Vagina (tissue), 2 donors: Measurements from ENCODE around the gene PKD1L1. TPM values are rescaled to one million over a fixed set of nuclear protein-coding genes. Genes with fewer than 3 reads are reported as not detected.
"Not testable (repeated sequence)": the region's sequence is repeated elsewhere in the genome, so short reads cannot be mapped to it uniquely, and the experiment has no call there.

Experiments
- DNase-seq, 2 donors: peaks; one replicate each; pipeline ENCODE4 v3.0.0-alpha.2; 2017; ENCODE audit errors: extremely low spot score in 2 of 2
- H3K27ac ChIP-seq: fragments of 200-600 bp; sonication (generic); one replicate; pipeline ENCODE4 v1.5.1; 2019
- H3K27me3 ChIP-seq: fragments of 200-600 bp; sonication (generic); one replicate; pipeline ENCODE4 v1.5.1; 2019
- H3K36me3 ChIP-seq, 2 donors: fragments of 200-600 bp; sonication (generic); one replicate each; pipeline ENCODE4 v1.5.1; 2017 to 2019
- H3K4me1 ChIP-seq: fragments of 200-600 bp; sonication (generic); one replicate; pipeline ENCODE4 v1.5.1; 2019
- H3K4me3 ChIP-seq, 2 donors: fragments of 200-600 bp; sonication (generic); 1 replicate in 1 of 2; 2 replicates in 1 of 2; pipeline ENCODE4 v1.5.1; 2016 to 2019
- H3K9me3 ChIP-seq: fragments of 200-600 bp; sonication (generic); one replicate; pipeline ENCODE4 v1.5.1; 2019
- POLR2A ChIP-seq, 2 donors: fragments of 450-650 bp; IDR thresholded peaks; one replicate each; pipeline ENCODE4 v1.6.1; 2017; ENCODE audit warnings: antibody characterized with exemption in 2 of 2, mild to moderate bottlenecking in 2 of 2, moderate library complexity in 2 of 2
- POLR2AphosphoS5 ChIP-seq, 2 donors: sonication (generic); formaldehyde crosslinking; IDR thresholded peaks; one replicate each; pipeline ENCODE4 v1.9.0; 2017; ENCODE audit warnings: antibody characterized with exemption in 2 of 2, mild to moderate bottlenecking in 2 of 2, low read depth in 1 of 2; ENCODE audit not compliant: insufficient read depth in 1 of 2
- intact Hi-C: fragments of 100-400 bp; cut with DNase I; formaldehyde crosslinking; loops from one replicate; pipeline ENCODE4 v1.15.1; 2023
- total RNA-seq: library from RNA; depleted of rRNA; stranded (reverse); fragments of >200 nt; gene quantifications from one replicate; pipeline ENCODE4 v1.2.3, GENCODE V29; 2016
- TF ChIP-seq, protein P1 (sequence below), 3 experiments: fragments of 450-650 bp in 2 of 3; fragments of 200-600 bp in 1 of 3; sonication (generic) in 1 of 3; IDR thresholded peaks; one replicate each; pipeline ENCODE4 v1.5.1; 2017 to 2019; ENCODE audit warnings: antibody characterized with exemption in 3 of 3, mild to moderate bottlenecking in 2 of 3, moderate library complexity in 2 of 3

PKD1L1 gene
- 0.49 TPM for total RNA-seq

- DNase-seq: peak; percentile 44 to 52
- intact Hi-C loops: loop anchor here (5.0 kb wide), 1 partner anchor 159 kb away; no protein-coding TSS in a partner anchor
- TF ChIP-seq, protein P1, sequence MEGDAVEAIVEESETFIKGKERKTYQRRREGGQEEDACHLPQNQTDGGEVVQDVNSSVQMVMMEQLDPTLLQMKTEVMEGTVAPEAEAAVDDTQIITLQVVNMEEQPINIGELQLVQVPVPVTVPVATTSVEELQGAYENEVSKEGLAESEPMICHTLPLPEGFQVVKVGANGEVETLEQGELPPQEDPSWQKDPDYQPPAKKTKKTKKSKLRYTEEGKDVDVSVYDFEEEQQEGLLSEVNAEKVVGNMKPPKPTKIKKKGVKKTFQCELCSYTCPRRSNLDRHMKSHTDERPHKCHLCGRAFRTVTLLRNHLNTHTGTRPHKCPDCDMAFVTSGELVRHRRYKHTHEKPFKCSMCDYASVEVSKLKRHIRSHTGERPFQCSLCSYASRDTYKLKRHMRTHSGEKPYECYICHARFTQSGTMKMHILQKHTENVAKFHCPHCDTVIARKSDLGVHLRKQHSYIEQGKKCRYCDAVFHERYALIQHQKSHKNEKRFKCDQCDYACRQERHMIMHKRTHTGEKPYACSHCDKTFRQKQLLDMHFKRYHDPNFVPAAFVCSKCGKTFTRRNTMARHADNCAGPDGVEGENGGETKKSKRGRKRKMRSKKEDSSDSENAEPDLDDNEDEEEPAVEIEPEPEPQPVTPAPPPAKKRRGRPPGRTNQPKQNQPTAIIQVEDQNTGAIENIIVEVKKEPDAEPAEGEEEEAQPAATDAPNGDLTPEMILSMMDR (IDR thresholded peaks at IDR 0.05): no peak
- TF ChIP-seq POLR2A (IDR thresholded peaks at IDR 0.05): no peak
- peaks cover 7% of the 10 kb centered on the region for H3K4me1 ChIP-seq
- no peaks in the 10 kb centered on the region for H3K27me3 ChIP-seq
- H3K9me3 ChIP-seq: no peaks in the 10 kb centered on the region
- H3K4me3 ChIP-seq: no peak within 1 kb of the TSS
- H3K27ac ChIP-seq: no peak within 1 kb of the TSS
- H3K36me3 ChIP-seq: no peaks in the 10 kb centered on the region
Observed at GRCh38 chr7:47948141-47948790, at the start of gene PKD1L1. Gene PKD1L1, minus strand, starts transcription at chr7:47948466. Its CDS starts 26 bp downstream, at chr7:47948440.

- TF ChIP-seq, protein P1 (IDR thresholded peaks at IDR 0.05): no peak
- no peak for TF ChIP-seq POLR2AphosphoS5 (IDR thresholded peaks at IDR 0.05; ENCODE audit: insufficient read depth in 1 of 2, low read depth in 1 of 2)
- TF ChIP-seq POLR2A (IDR thresholded peaks at IDR 0.05): no peak
- Histone ChIP-seq H3K27me3 (no peaks in the 10 kb centered on the region), H3K9me3 (no peaks in the 10 kb centered on the region), H3K27ac (no peak overlapping the region), H3K36me3 (no peaks in the 10 kb centered on the region), H3K4me1 (no peaks in the 10 kb centered on the region), H3K4me3 (no peak overlapping the region)
- intact Hi-C loops: loop anchor here (5.0 kb wide), 1 partner anchor 120 kb away; no protein-coding TSS in a partner anchor
- DNase-seq: no peak
Observed at GRCh38 chr7:47992446-47992845, 44.2 kb upstream of the PKD1L1 start.

DNA sequence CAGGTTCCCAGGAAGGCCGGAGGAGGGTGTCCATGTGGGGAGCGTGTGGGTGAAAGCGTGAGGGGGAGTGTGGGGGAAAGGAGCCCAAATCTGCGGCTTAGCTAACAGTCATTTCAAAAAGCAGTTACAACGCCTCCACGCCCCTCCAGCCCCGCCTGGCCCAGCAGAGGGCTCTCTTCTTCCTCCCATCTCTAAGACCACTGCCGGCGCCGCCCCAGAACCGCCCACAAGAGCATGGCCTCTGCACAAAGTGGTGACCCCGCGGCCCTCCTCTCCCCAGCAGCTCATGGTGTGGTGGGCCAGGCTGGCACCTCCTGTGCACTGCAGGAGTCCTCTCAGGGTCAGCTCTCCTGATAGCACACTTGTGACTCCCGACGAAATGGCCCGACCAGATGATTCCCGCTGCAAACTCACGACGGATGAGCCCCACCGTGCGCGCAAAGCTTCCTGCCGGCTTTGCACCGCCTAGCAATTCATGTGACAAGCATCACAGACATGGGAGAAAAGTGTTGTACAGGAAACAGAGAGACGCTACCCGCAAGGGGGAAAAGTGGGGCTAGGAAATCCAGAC lies 43.6 kb upstream of the PKD1L1 start:
- intact Hi-C loops: loop anchor here (5.0 kb wide), 1 partner anchor 120 kb away; no protein-coding TSS in a partner anchor
- Histone ChIP-seq H3K27me3 (no peaks in the 10 kb centered on the region), H3K4me1 (no peaks in the 10 kb centered on the region), H3K4me3 (peak overlapping the region; percentile 49 to 52), H3K9me3 (no peaks in the 10 kb centered on the region), H3K27ac (peak overlapping the region; percentile 54), H3K36me3 (no peaks in the 10 kb centered on the region)
- TF ChIP-seq POLR2A (IDR thresholded peaks at IDR 0.05): no peak
- TF ChIP-seq, protein P1 (IDR thresholded peaks at IDR 0.05): peak; percentile 35 to 67 (median 57)
- TF ChIP-seq POLR2AphosphoS5 (IDR thresholded peaks at IDR 0.05; ENCODE audit: insufficient read depth in 1 of 2, low read depth in 1 of 2): peak in 1 of 2 donors; percentile 65
- DNase-seq: peak in 1 of 2 donors; percentile 90

- DNase-seq: no peak
- intact Hi-C loops: loop anchor here (5.0 kb wide), 1 partner anchor 121 kb away; no protein-coding TSS in a partner anchor
- peak overlapping the region; percentile 49 to 52 for H3K4me3 ChIP-seq
- no peaks in the 10 kb centered on the region for H3K4me1 ChIP-seq
- H3K36me3 ChIP-seq: no peaks in the 10 kb centered on the region
- H3K9me3 ChIP-seq: no peaks in the 10 kb centered on the region
- TF ChIP-seq POLR2A (IDR thresholded peaks at IDR 0.05) (no peak), POLR2AphosphoS5 (IDR thresholded peaks at IDR 0.05; ENCODE audit: insufficient read depth in 1 of 2, low read depth in 1 of 2) (no peak)
- TF ChIP-seq, protein P1 (IDR thresholded peaks at IDR 0.05): no peak
- peak overlapping the region; percentile 54 for H3K27ac ChIP-seq
- H3K27me3 ChIP-seq: no peaks in the 10 kb centered on the region
Observed at GRCh38 chr7:47991270-47991669, 43.0 kb upstream of the PKD1L1 start.

DNA sequence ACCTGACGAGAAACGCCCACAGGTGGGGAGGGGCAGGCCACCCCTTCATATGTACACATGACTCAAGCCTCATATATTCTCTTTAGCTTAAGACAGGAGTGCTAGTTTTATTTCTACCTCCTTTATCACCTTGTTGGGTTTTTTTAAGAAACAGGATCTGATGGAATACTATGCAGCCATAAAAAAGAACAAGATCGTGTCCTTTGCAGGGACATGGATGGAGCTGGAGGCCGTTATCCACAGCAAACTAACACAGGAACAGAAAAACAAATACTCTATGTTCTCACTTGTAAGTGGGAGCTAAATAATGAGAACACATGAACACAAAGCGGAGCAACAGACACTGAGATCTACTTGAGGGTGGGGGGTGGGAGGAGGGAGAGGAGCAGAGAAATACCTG lies 42.3 kb upstream of the PKD1L1 start:
- intact Hi-C loops: loop anchor here (5.0 kb wide), 1 partner anchor 122 kb away; no protein-coding TSS in a partner anchor
- Histone ChIP-seq H3K9me3 (no peaks in the 10 kb centered on the region), H3K27ac (no peak overlapping the region), H3K27me3 (no peaks in the 10 kb centered on the region), H3K36me3 (no peaks in the 10 kb centered on the region), H3K4me3 (no peak overlapping the region), H3K4me1 (no peaks in the 10 kb centered on the region)
- DNase-seq: no peak
- TF ChIP-seq POLR2A (IDR thresholded peaks at IDR 0.05): no peak
- TF ChIP-seq, protein P1 (IDR thresholded peaks at IDR 0.05): no peak
- no peak for TF ChIP-seq POLR2AphosphoS5 (IDR thresholded peaks at IDR 0.05; ENCODE audit: insufficient read depth in 1 of 2, low read depth in 1 of 2)

GRCh38 chr7:47989607-47990400 lies 41.5 kb upstream of the PKD1L1 start:
- not testable (repeated sequence) for H3K9me3 ChIP-seq, H3K4me3 ChIP-seq, H3K36me3 ChIP-seq, DNase-seq, H3K27ac ChIP-seq, H3K4me1 ChIP-seq, H3K27me3 ChIP-seq
- intact Hi-C loops: loop anchor here (5.0 kb wide), 1 partner anchor 122 kb away; no protein-coding TSS in a partner anchor
